Smooth muscle cell (in vitro differentiated cells): ENCODE results near the gene P4HA3. TPM values are rescaled to one million over a fixed set of nuclear protein-coding genes. Genes with fewer than 3 reads are reported as not detected.

ENCODE experiments used
- DNase-seq: peaks from one replicate; lab custom pipeline; 2025; ENCODE audit not compliant: unreplicated experiment; lab: John Stamatoyannopoulos, UW
- H2AFZ ChIP-seq: fragments of 200-600 bp; sonication (generic); 2 replicates; pipeline ENCODE4 v1.6.0; 2016; ENCODE audit warnings: antibody characterized with exemption, low read depth, mild to moderate bottlenecking
- H3F3A ChIP-seq: fragments of 200-600 bp; sonication (generic); 2 replicates; pipeline ENCODE4 v1.6.0; 2017; ENCODE audit warnings: antibody characterized with exemption, low read depth
- H3K27ac ChIP-seq: fragments of 200-600 bp; sonication (generic); 2 replicates; pipeline ENCODE4 v1.5.1; 2016; ENCODE audit warnings: low read depth, mild to moderate bottlenecking
- H3K27me3 ChIP-seq: fragments of 200-600 bp; sonication (generic); 2 replicates; pipeline ENCODE4 v1.6.1; 2016; ENCODE audit warnings: low read depth, mild to moderate bottlenecking
- H3K36me3 ChIP-seq: fragments of 200-600 bp; sonication (generic); 2 replicates; pipeline ENCODE4 v1.5.1; 2016; ENCODE audit warnings: low read depth
- H3K4me1 ChIP-seq: fragments of 200-600 bp; sonication (generic); 2 replicates; pipeline ENCODE4 v1.5.1; 2016; ENCODE audit warnings: low read depth
- H3K4me2 ChIP-seq: fragments of 200-600 bp; sonication (generic); 2 replicates; pipeline ENCODE4 v1.6.0; 2016; ENCODE audit warnings: mild to moderate bottlenecking
- H3K4me3 ChIP-seq: fragments of 200-600 bp; sonication (generic); 2 replicates; pipeline ENCODE4 v1.5.1; 2016; ENCODE audit warnings: mild to moderate bottlenecking
- H3K79me2 ChIP-seq: fragments of 200-600 bp; sonication (generic); 2 replicates; pipeline ENCODE4 v1.6.0; 2016; ENCODE audit warnings: low read depth, mild to moderate bottlenecking
- H3K9ac ChIP-seq: fragments of 200-600 bp; sonication (generic); 2 replicates; pipeline ENCODE4 v1.6.0; 2016; ENCODE audit warnings: low read depth
- H3K9me3 ChIP-seq: fragments of 200-600 bp; sonication (generic); replicated peaks from 2 replicates; pipeline ENCODE4 v1.5.1; 2016; ENCODE audit warnings: low read depth
- H4K20me1 ChIP-seq: fragments of 200-600 bp; sonication (generic); 2 replicates; pipeline ENCODE4 v1.6.0; 2016; ENCODE audit warnings: low read depth
- CTCF ChIP-seq: fragments of 200-600 bp; sonication (generic); IDR thresholded peaks from 2 replicates; pipeline ENCODE4 v1.5.1; 2017; ENCODE audit warnings: borderline replicate concordance, mild to moderate bottlenecking, antibody characterized with exemption; ENCODE audit not compliant: insufficient read depth, poor library complexity, severe bottlenecking
- WGBS: methylation state at CpG from one replicate; pipeline ENCODE4 v1.1.7; 2016; ENCODE audit warnings: low lambda C conversion rate; 5-methylcytosine and 5-hydroxymethylcytosine counted together
- polyA plus RNA-seq: library from polyadenylated mRNA; unstranded; fragments of >200 nt; fragmentation: Nextera tagmentation; extraction: Ambion mirVana; gene quantifications from 2 replicates; pipeline ENCODE4 v1.2.1, GENCODE V29; 2016
- total RNA-seq: library from RNA; depleted of rRNA; stranded (reverse); fragments of >200 nt; gene quantifications from 2 replicates; pipeline ENCODE4 v1.2.3, GENCODE V29; 2014

Gene P4HA3
- total and polyA plus RNA-seq, 2 experiments from 2014 or later: 6.9 to 18.9 TPM

- no peak for DNase-seq
- Histone ChIP-seq H3F3A (no peaks in the 10 kb centered on the region), H3K4me1 (no peaks in the 10 kb centered on the region), H3K4me2 (no peak overlapping the region), H3K79me2 (no peaks in the 10 kb centered on the region), H3K9me3 (no peaks in the 10 kb centered on the region), H2AFZ (no peak overlapping the region), H3K27me3 (no peaks in the 10 kb centered on the region), H3K9ac (no peak overlapping the region), H4K20me1 (no peaks in the 10 kb centered on the region), H3K36me3 (no peaks in the 10 kb centered on the region), H3K4me3 (no peak overlapping the region), H3K27ac (no peak overlapping the region)
- TF ChIP-seq CTCF: peak; percentile 90
- 62% methylated on average over 5 of the region's 5 CpGs for WGBS
Observed at GRCh38 chr11:74255741-74256375, 55.6 kb downstream of the P4HA3 start.

GRCh38 chr11:74253361-74253760 is 58.1 kb downstream of the P4HA3 start:
- H3K4me1 ChIP-seq: no peaks in the 10 kb centered on the region
- DNase-seq: no peak
- H4K20me1 ChIP-seq: no peaks in the 10 kb centered on the region
- H3K4me3 ChIP-seq: no peak overlapping the region
- H3K9ac ChIP-seq: no peak overlapping the region
- no peak overlapping the region for H2AFZ ChIP-seq
- H3K4me2 ChIP-seq: no peak overlapping the region
- no peaks in the 10 kb centered on the region for H3K27me3 ChIP-seq
- TF ChIP-seq CTCF: no peak
- no peaks in the 10 kb centered on the region for H3K79me2 ChIP-seq
- no peaks in the 10 kb centered on the region for H3K9me3 ChIP-seq
- no peaks in the 10 kb centered on the region for H3F3A ChIP-seq
- no peak overlapping the region for H3K27ac ChIP-seq
- 98% methylated on average over 8 of the region's 8 CpGs for WGBS
- H3K36me3 ChIP-seq: no peaks in the 10 kb centered on the region

- no peak for TF ChIP-seq CTCF
- H3K27ac ChIP-seq: no peak overlapping the region
- H2AFZ ChIP-seq: no peak overlapping the region
- no peak overlapping the region for H3K4me2 ChIP-seq
- no peaks in the 10 kb centered on the region for H4K20me1 ChIP-seq
- H3K79me2 ChIP-seq: no peaks in the 10 kb centered on the region
- no peaks in the 10 kb centered on the region for H3K9me3 ChIP-seq
- H3K27me3 ChIP-seq: no peaks in the 10 kb centered on the region
- H3K36me3 ChIP-seq: peaks cover 3% of the 10 kb centered on the region
- no peak overlapping the region for H3K9ac ChIP-seq
- H3F3A ChIP-seq: no peaks in the 10 kb centered on the region
- H3K4me1 ChIP-seq: no peaks in the 10 kb centered on the region
- H3K4me3 ChIP-seq: no peak overlapping the region
- 93% methylated on average over 2 of the region's 2 CpGs for WGBS
- DNase-seq: no peak
Observed at GRCh38 chr11:74249496-74249895, 61.9 kb downstream of the P4HA3 start.

- H4K20me1 ChIP-seq: peaks cover 5% of the 10 kb centered on the region
- DNase-seq: no peak
- no peak overlapping the region for H3K4me3 ChIP-seq
- no peak overlapping the region for H2AFZ ChIP-seq
- H3K9me3 ChIP-seq: no peaks in the 10 kb centered on the region
- H3K79me2 ChIP-seq: no peaks in the 10 kb centered on the region
- H3F3A ChIP-seq: no peaks in the 10 kb centered on the region
- TF ChIP-seq CTCF: no peak
- no peaks in the 10 kb centered on the region for H3K4me1 ChIP-seq
- H3K27ac ChIP-seq: no peak overlapping the region
- no peaks in the 10 kb centered on the region for H3K27me3 ChIP-seq
- H3K4me2 ChIP-seq: no peak overlapping the region
- 88% methylated on average over 1 of the region's 1 CpG for WGBS
- H3K9ac ChIP-seq: no peak overlapping the region
- H3K36me3 ChIP-seq: peaks cover 3% of the 10 kb centered on the region
Observed at GRCh38 chr11:74248469-74248868, 63.0 kb downstream of the P4HA3 start.
